Activated CD4-positive, alpha-beta T cell treated with anti-CD3 and anti-CD28 coated beads for 48 hours (primary cell): ENCODE results near the gene ALG12.

Experiments used
- DNase-seq: peaks from one replicate; pipeline ENCODE4 v3.0.0-alpha.2; 2020

Gene ALG12

GRCh38 chr22:49917974-49918910, at the start of gene ALG12, which contains the start of gene CRELD2:
ALG12 (minus strand) TSS chr22:49918438; CDS start chr22:49913765, 4,673 bp downstream.
CRELD2 (plus strand) TSS chr22:49918634; CDS start chr22:49918770, 136 bp downstream.
- peak; percentile 98 for DNase-seq

GRCh38 chr22:49967706-49968208, 49.5 kb upstream of the ALG12 start:
- peak; percentile 8 for DNase-seq

GRCh38 chr22:49966774-49967705, 48.8 kb upstream of the ALG12 start:
- peak; percentile 37 for DNase-seq

GRCh38 chr22:49966041-49966773, 48.0 kb upstream of the ALG12 start:
- DNase-seq = peak; percentile 27

- DNase-seq = peak; percentile 29
Measured at GRCh38 chr22:49965091-49966040, 47.1 kb upstream of the ALG12 start.

GRCh38 chr22:49964136-49965090, 46.2 kb upstream of the ALG12 start:
- DNase-seq = peak; percentile 20

GRCh38 chr22:49963647-49964026, 45.4 kb upstream of the ALG12 start:
- DNase-seq = no peak

GRCh38 chr22:49962751-49963646, 44.8 kb upstream of the ALG12 start:
- DNase-seq = peak; percentile 22

GRCh38 chr22:49962012-49962750, 43.9 kb upstream of the ALG12 start:
- peak; percentile 91 for DNase-seq

GRCh38 chr22:49961601-49962011, 43.4 kb upstream of the ALG12 start:
- DNase-seq = no peak

GRCh38 chr22:49961005-49961600, 42.9 kb upstream of the ALG12 start:
- peak; percentile 52 for DNase-seq

GRCh38 chr22:49960159-49961004, 42.1 kb upstream of the ALG12 start, which contains the start of gene PIM3:
PIM3 (plus strand) TSS chr22:49960772; CDS start chr22:49960948, 176 bp downstream.
- peak; percentile 96 for DNase-seq

- peak; percentile 60 for DNase-seq
Measured at GRCh38 chr22:49959782-49960158, 41.5 kb upstream of the ALG12 start.

GRCh38 chr22:49958931-49959781, 40.9 kb upstream of the ALG12 start:
- no peak for DNase-seq

GRCh38 chr22:49958366-49958921, 40.2 kb upstream of the ALG12 start:
- DNase-seq = no peak
